GM23248 (cell line): Measurements from ENCODE around the gene CYP11A1.

Source experiments
- EZH2 ChIP-seq: fragments of 200-600 bp; sonication (generic); IDR thresholded peaks from 2 replicates; pipeline ENCODE4 v1.6.1; 2018; ENCODE audit warnings: antibody characterized with exemption, mild to moderate bottlenecking; ENCODE audit not compliant: insufficient read depth, poor library complexity, severe bottlenecking
- EZH2phosphoT487 ChIP-seq: fragments of 200-600 bp; sonication (generic); IDR thresholded peaks from 2 replicates; pipeline ENCODE4 v1.6.1; 2018; ENCODE audit warnings: antibody characterized with exemption, moderate library complexity, mild to moderate bottlenecking, low read depth; ENCODE audit not compliant: insufficient read depth

DNA sequence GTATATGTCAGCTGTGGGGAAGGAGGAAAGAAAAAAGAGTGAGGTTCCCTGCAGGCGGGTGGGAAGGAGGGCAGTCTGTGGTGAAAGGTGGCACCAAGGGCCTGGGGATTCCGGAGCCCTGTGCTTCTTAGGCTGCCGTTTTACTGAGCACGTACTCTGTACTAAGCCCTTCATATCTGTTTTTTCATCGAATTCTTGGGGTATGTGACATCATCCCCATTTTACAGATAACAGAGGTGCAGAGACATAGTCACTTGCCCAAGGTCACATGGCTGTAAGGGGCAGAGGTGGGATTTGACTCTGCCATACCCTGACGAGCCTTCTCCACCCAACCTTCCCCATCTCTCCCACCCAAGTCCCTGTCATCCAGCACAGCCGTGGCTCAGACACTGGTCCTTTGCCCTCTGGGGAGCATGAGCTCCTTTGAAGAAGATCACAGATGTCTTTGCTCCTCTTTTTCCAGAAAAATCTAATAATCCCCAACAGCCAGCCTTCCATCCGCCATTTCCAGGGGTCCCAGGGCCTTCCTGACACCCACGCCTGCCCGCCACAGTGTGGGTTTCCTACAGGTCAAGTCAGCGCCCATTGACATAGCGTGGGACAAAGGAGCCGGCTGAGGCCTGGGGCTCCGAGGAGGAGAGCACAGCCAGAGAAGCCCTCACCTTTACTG lies 24.2 kb downstream of the CYP11A1 start:
- TF ChIP-seq EZH2, result no peak
- TF ChIP-seq EZH2phosphoT487, result no peak
